GM12878 (cell line): ENCODE data around the gene ENDOD1. TPM values are rescaled to one million over a fixed set of nuclear protein-coding genes. Genes with fewer than 3 reads are reported as not detected.
A peak's percentile ranks its signal among the peaks of the same experiment; 100 is the strongest.

Experiments used
- ATAC-seq: fragments of 200-7000 bp; cut with Tn5 transposase; 3 replicates; pipeline ENCODE4 v1.9.1; 2020; ENCODE audit warnings: mild to moderate bottlenecking, moderate library complexity
- BruUV-seq: library from RNA; stranded (reverse); fragments of 400-500 nt; replicated peaks from 2 replicates; lab custom pipeline; 2021; lab: Mats Ljungman, UMichigan
- CTCF ChIA-PET: fragments of 300-600 bp; sonication (Branson Sonifier 250); formaldehyde crosslinking; extraction: SDS; loops from one replicate; lab custom pipeline; 2021; ENCODE audit warnings: inconsistent platforms; lab: Yijun Ruan, JAX
- POLR2A ChIA-PET: fragments of 350-600 bp; formaldehyde crosslinking; extraction: SDS; loops from one replicate; lab custom pipeline; 2021; ENCODE audit warnings: inconsistent platforms; lab: Charles Lee
- RAD21 ChIA-PET: fragments of 300-600 bp; sonication (Branson Sonifier 250); formaldehyde crosslinking; loops from one replicate; lab custom pipeline; 2023; ENCODE audit warnings: antibody characterized with exemption; ENCODE audit not compliant: unreplicated experiment; lab: Charles Lee
- SMC1A ChIA-PET: fragments of 300-600 bp; sonication (Branson Sonifier 250); formaldehyde crosslinking; loops from one replicate; lab custom pipeline; 2023; ENCODE audit not compliant: unreplicated experiment, uncharacterized antibody; lab: Charles Lee
- DNase-seq: peaks from one replicate; pipeline ENCODE4 v3.0.0-alpha.2; 2011; ENCODE audit warnings: low read depth, low spot score
- FAIRE-seq: peaks from 3 replicates; lab custom pipeline; 2011; peaks lifted over from hg19 to GRCh38; lab: Jason Lieb, UNC
- H2AFZ ChIP-seq: 2 replicates; pipeline ENCODE4 v1.6.0; 2011; ENCODE audit warnings: low read depth, low read length, control low read depth; ENCODE audit not compliant: control insufficient read depth
- H3K27ac ChIP-seq: 2 replicates; pipeline ENCODE4 v1.5.1; 2011; ENCODE audit warnings: control low read depth; ENCODE audit not compliant: control insufficient read depth, insufficient read depth
- H3K27me3 ChIP-seq, 2 experiments: replicated peaks in 1 of 2; 2 replicates each; pipeline versions ENCODE4 v1.6.0 to v1.6.1; 2011; ENCODE audit warnings: low read length in 1 of 2; ENCODE audit not compliant: control insufficient read depth in 2 of 2, insufficient read depth in 2 of 2
- H3K36me3 ChIP-seq, 2 experiments: 2 replicates each; pipeline ENCODE4 v1.5.1; 2011; ENCODE audit warnings: low read length in 1 of 2; ENCODE audit not compliant: control insufficient read depth in 2 of 2, insufficient read depth in 2 of 2
- H3K4me1 ChIP-seq: 2 replicates; pipeline ENCODE4 v1.6.1; 2011; ENCODE audit warnings: mild to moderate bottlenecking, low read length, moderate library complexity, mixed read lengths; ENCODE audit not compliant: control insufficient read depth, insufficient read depth
- H3K4me2 ChIP-seq: 2 replicates; pipeline ENCODE4 v1.6.0; 2011; ENCODE audit warnings: control low read depth; ENCODE audit not compliant: control insufficient read depth, insufficient read depth
- H3K4me3 ChIP-seq: fragments of 200-600 bp; sonication (generic); 2 replicates; pipeline ENCODE4 v1.5.1; 2016
- H3K79me2 ChIP-seq: 2 replicates; pipeline ENCODE4 v1.6.0; 2011; ENCODE audit warnings: low read length; ENCODE audit not compliant: control insufficient read depth, insufficient read depth
- H3K9ac ChIP-seq: 2 replicates; pipeline ENCODE4 v1.8.0; 2011; ENCODE audit warnings: low read length, control low read depth, mixed read lengths; ENCODE audit not compliant: control insufficient read depth, insufficient read depth
- H3K9me3 ChIP-seq: replicated peaks from 3 replicates; pipeline ENCODE4 v1.5.1; 2011; ENCODE audit warnings: mild to moderate bottlenecking, low read length; ENCODE audit not compliant: control insufficient read depth, insufficient read depth
- H4K20me1 ChIP-seq: 2 replicates; pipeline ENCODE4 v1.6.0; 2011; ENCODE audit not compliant: control insufficient read depth, insufficient read depth
- CREB1 ChIP-seq: IDR thresholded peaks from 2 replicates; pipeline ENCODE4 v1.6.1; 2012; ENCODE audit warnings: low read depth, mild to moderate bottlenecking, inconsistent platforms
- CREM ChIP-seq: IDR thresholded peaks from 2 replicates; pipeline ENCODE4 v1.6.1; 2014; ENCODE audit warnings: antibody characterized with exemption, low read depth
- PBX3 ChIP-seq: IDR thresholded peaks from 2 replicates; pipeline ENCODE4 v1.6.1; 2011; ENCODE audit warnings: mild to moderate bottlenecking, low read depth, low read length, moderate library complexity; ENCODE audit not compliant: insufficient replicate concordance
- PKNOX1 ChIP-seq: fragments of 450-650 bp; IDR thresholded peaks from 2 replicates; pipeline ENCODE4 v1.6.1; 2016; ENCODE audit warnings: mild to moderate bottlenecking
- POLR2AphosphoS5 ChIP-seq: IDR thresholded peaks from 2 replicates; pipeline ENCODE4 v1.6.1; 2011; ENCODE audit warnings: mild to moderate bottlenecking, low read length, inconsistent platforms
- RELB ChIP-seq: fragments of 450-650 bp; IDR thresholded peaks from 2 replicates; pipeline ENCODE4 v1.6.1; 2017; ENCODE audit warnings: low read depth, mild to moderate bottlenecking, moderate library complexity
- ZNF622 ChIP-seq: fragments of 450-650 bp; IDR thresholded peaks from 2 replicates; pipeline ENCODE4 v1.6.1; 2017; ENCODE audit warnings: mild to moderate bottlenecking, inconsistent platforms
- WGBS: methylation state at CpG from one replicate; pipeline ENCODE4 v1.1.6; 2016; ENCODE audit warnings: low lambda C conversion rate; ENCODE audit not compliant: insufficient replicate concordance, insufficient coverage; ENCODE audit errors: missing lambda C conversion rate; 5-methylcytosine and 5-hydroxymethylcytosine counted together
- in situ Hi-C: fragments of 300-500 bp; cut with MboI; formaldehyde crosslinking; loops from 9 replicates; pipeline ENCODE4 v1.14.3; 2018; ENCODE audit warnings: mixed read lengths
- intact Hi-C: fragments of 100-400 bp; cut with micrococcal nuclease; formaldehyde crosslinking; loops from one replicate; pipeline ENCODE4 v1.14.2; 2022; ENCODE audit not compliant: unreplicated experiment
- polyA plus RNA-seq, 11 experiments: library from polyadenylated mRNA; depleted of rRNA in 4 of 11; unstranded in 6 of 11; stranded (reverse) in 5 of 11; fragments of >200 nt; fragmentation: Nextera tagmentation in 4 of 11; fragmentation: Illumina TruSeq in 1 of 11; extraction: Ambion mirVana in 4 of 11; extraction: Trizol in 1 of 11; gene quantifications; 1 replicate in 1 of 11; 2 replicates in 10 of 11; pipeline versions ENCODE4 v1.2.1 to v1.2.3, GENCODE V29; 2011 to 2016; ENCODE audit warnings: inconsistent platforms in 2 of 11, missing spikeins in 2 of 11, low read depth in 1 of 11
- total RNA-seq, 4 experiments: library from RNA; depleted of rRNA in 3 of 4; stranded (reverse); fragments of >200 nt in 3 of 4; fragmentation: Illumina TruSeq in 1 of 4; extraction: Trizol in 1 of 4; gene quantifications; 2 replicates each; pipeline versions ENCODE4 v1.2.1 to v1.2.3, GENCODE V29; 2013 to 2021

ENDOD1 gene
- total and polyA plus RNA-seq, 10 of the 15 experiments (the other 5 are each of a cell fraction or from before 2014, with no cell fraction given), result 6.0 to 30.0 (median 12.1) TPM

- TF ChIP-seq RELB (no peak), ZNF622 (no peak)
- TF ChIP-seq, all 136 proteins: peak for 0
These were observed 65.7 kb downstream of the ENDOD1 start (continued) for GRCh38 chr11:95155385-95155784.

GRCh38 chr11:95156133-95156721, 66.6 kb downstream of the ENDOD1 start:
- no peak overlapping the region for H3K4me3 ChIP-seq
- no peak overlapping the region for H3K4me2 ChIP-seq
- no peak overlapping the region for H3K27ac ChIP-seq
- no peaks in the 10 kb centered on the region for H3K79me2 ChIP-seq
- H2AFZ ChIP-seq, result no peak overlapping the region
- no peaks in the 10 kb centered on the region for H3K9me3 ChIP-seq
- H3K27me3 ChIP-seq, result no peaks in the 10 kb centered on the region; a peak in 1 of 4 replicates
- H3K4me1 ChIP-seq, result peaks cover 2% of the 10 kb centered on the region; the same call in 1 of the 2 replicates
- ChIA-PET POLR2A (interaction anchor here (0.9 to 1.6 kb wide), 4 partner anchors 73 to 604 kb away, joined by 3 to 5 read pairs (median 4); no protein-coding TSS in a partner anchor), RAD21 (interaction anchor here (0.8 to 16.6 kb wide), 9 partner anchors 23 to 1270 kb away, joined by 3 to 425 read pairs (median 4); partner anchors contain the start of gene SESN3), CTCF (interaction anchor here (0.7 to 24.1 kb wide), 18 partner anchors 9 to 1269 kb away, joined by 3 to 590 read pairs (median 4); partner anchors contain the start of genes SESN3 and SRSF8), SMC1A (interaction anchor here (0.6 to 12.5 kb wide), 17 partner anchors 8 to 1270 kb away, joined by 3 to 474 read pairs (median 5); partner anchors contain the start of genes ENDOD1, SESN3 and SRSF8)
- FAIRE-seq (no peak), DNase-seq (no peak), ATAC-seq (no peak)
- no peak overlapping the region for H3K9ac ChIP-seq
- TF ChIP-seq PBX3 (peak; percentile 79), PKNOX1 (peak; percentile 92), CREM (no peak), CREB1 (no peak), POLR2AphosphoS5 (no peak)
- WGBS, result 70% methylated on average over 5 of the region's 5 CpGs
- BruUV-seq, result no TSS peak
- intact Hi-C loops (no loop called here), in situ Hi-C loops (no loop called here)
- no peaks in the 10 kb centered on the region for H3K36me3 ChIP-seq
- H4K20me1 ChIP-seq, result no peaks in the 10 kb centered on the region
